Activated naive CD4-positive, alpha-beta T cell treated with anti-CD3 and anti-CD28 coated beads, Interleukin-2, amount 50 U/mL, for 16 hours (primary cell): ENCODE measurements around the gene STAP2.
A peak's percentile ranks its signal among the peaks of the same experiment; 100 is the strongest.

ENCODE experiments used
- DNase-seq: peaks from one replicate; pipeline ENCODE4 v3.0.0-alpha.2; 2020

STAP2 gene

GRCh38 chr19:4326837-4327251 lies 11.8 kb downstream of the STAP2 start:
- no peak for DNase-seq

- no peak for DNase-seq
Measured at GRCh38 chr19:4326215-4326836, 12.3 kb downstream of the STAP2 start.

- no peak for DNase-seq
Measured at GRCh38 chr19:4324228-4324627, 14.4 kb downstream of the STAP2 start.

- DNase-seq = no peak
Measured at GRCh38 chr19:4323692-4324091, 14.9 kb downstream of the STAP2 start.

- no peak for DNase-seq
Measured at GRCh38 chr19:4322942-4323665, 15.5 kb downstream of the STAP2 start.

GRCh38 chr19:4320419-4320818 lies 18.2 kb downstream of the STAP2 start:
- no peak for DNase-seq

- DNase-seq = no peak
Measured at GRCh38 chr19:4319067-4319718, 19.4 kb downstream of the STAP2 start.

- no peak for DNase-seq
Measured at GRCh38 chr19:4318460-4318859, 20.2 kb downstream of the STAP2 start.

- no peak for DNase-seq
Measured at GRCh38 chr19:4316956-4317355, 21.7 kb downstream of the STAP2 start.

GRCh38 chr19:4313847-4314490 lies 24.7 kb downstream of the STAP2 start:
- no peak for DNase-seq

- no peak for DNase-seq
Measured at GRCh38 chr19:4310247-4311121, 28.1 kb downstream of the STAP2 start.

GRCh38 chr19:4305659-4306058 lies 33.0 kb downstream of the STAP2 start:
- DNase-seq = no peak

- DNase-seq = no peak
Measured at GRCh38 chr19:4305257-4305612, 33.4 kb downstream of the STAP2 start.

GRCh38 chr19:4304538-4305256 lies 33.9 kb downstream of the STAP2 start, which contains the start of gene FSD1:
Gene FSD1 (plus strand): TSS chr19:4304598. CDS start chr19:4304747, 149 bp downstream.
- DNase-seq = peak; percentile 81

- DNase-seq = no peak
Measured at GRCh38 chr19:4303819-4304537, 34.6 kb downstream of the STAP2 start.

- no peak for DNase-seq
Measured at GRCh38 chr19:4302243-4302640, 36.4 kb downstream of the STAP2 start, which contains the start of gene TMIGD2. Gene TMIGD2 (minus strand): TSS chr19:4302389. CDS start chr19:4302385, 4 bp downstream.

GRCh38 chr19:4301590-4302242 lies 36.9 kb downstream of the STAP2 start:
- no peak for DNase-seq

GRCh38 chr19:4300589-4300988 lies 38.0 kb downstream of the STAP2 start:
- no peak for DNase-seq

- no peak for DNase-seq
Measured at GRCh38 chr19:4298810-4299550, 39.6 kb downstream of the STAP2 start.
